ENCODE results near the gene CYB561D2. TPM values are rescaled to one million over a fixed set of nuclear protein-coding genes. Genes with fewer than 3 reads are reported as not detected.

The CYB561D2 gene
- total and polyA plus RNA-seq, 2 donors (not counting 3 experiments of a cell fraction or from before 2014, with no cell fraction given): 13.6 to 46.0 TPM

DNA sequence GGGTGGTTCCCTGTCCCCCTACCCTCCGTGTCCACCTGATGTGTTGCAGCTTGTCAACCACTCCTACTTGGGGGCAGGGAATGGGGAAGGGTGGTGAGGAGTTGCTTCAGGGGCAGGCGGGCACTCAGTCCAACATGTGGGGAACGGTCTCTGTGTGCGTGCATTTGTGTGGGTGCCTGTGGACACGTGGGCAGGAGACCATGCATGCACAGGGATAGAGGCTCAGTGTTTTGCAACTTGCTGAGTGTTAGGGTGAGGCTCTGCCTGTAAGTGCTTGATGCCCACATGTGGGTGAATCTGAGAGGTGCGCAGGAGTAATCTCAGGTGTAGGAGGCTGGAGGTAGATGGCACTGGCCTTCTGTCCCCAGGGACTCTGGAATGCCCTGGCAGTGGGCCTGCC lies 33.1 kb downstream of the CYB561D2 start:
- Histone ChIP-seq H3K4me1 (ENCODE audit: control insufficient read depth, extremely low read depth, insufficient read depth, low read length) (no peaks in the 10 kb centered on the region), H2AFZ (ENCODE audit: low read depth, low read length) (no peak overlapping the region), H3K9me3 (replicated peaks; ENCODE audit: control insufficient read depth, insufficient read depth, low read length) (no peaks in the 10 kb centered on the region), H3K27me3 (ENCODE audit: control insufficient read depth in 2 of 2, insufficient read depth in 2 of 2, low read length in 2 of 2) (no peaks in the 10 kb centered on the region), H3K4me3 (replicated peaks in 1 of 3; ENCODE audit: insufficient read depth in 1 of 3, low read depth in 1 of 3, low read length in 3 of 3) (no peak overlapping the region), H3K27ac (ENCODE audit: insufficient read depth, low read depth, low read length) (no peak overlapping the region), H3K4me2 (ENCODE audit: insufficient read depth, low read length) (no peak overlapping the region), H4K20me1 (replicated peaks; ENCODE audit: control insufficient read depth, extremely low read depth, insufficient read depth, low read length) (no peaks in the 10 kb centered on the region), H3K36me3 (ENCODE audit: control insufficient read depth in 2 of 2, extremely low read depth in 1 of 2, insufficient read depth in 2 of 2, low read length in 2 of 2) (no peaks in the 10 kb centered on the region), H3K9me1 (replicated peaks; ENCODE audit: control insufficient read depth, extremely low read depth, insufficient read depth, low read length) (no peaks in the 10 kb centered on the region), H3K9ac (replicated peaks; ENCODE audit: extremely low read depth, insufficient read depth, low read length) (no peak overlapping the region), H3K79me2 (ENCODE audit: control insufficient read depth, insufficient read depth, low read length) (no peaks in the 10 kb centered on the region)
- DNase-seq (ENCODE audit: low read depth, low spot score) (no peak), FAIRE-seq (no peak)
- ChIA-PET POLR2A (no interaction called here), CTCF (no interaction called here)
- dilution Hi-C loops (cut with MboI; ENCODE audit: extremely low pct_ligation_motif_present, low sequenced_read_pairs) (no loop called here), intact Hi-C loops (cut with micrococcal nuclease) (no loop called here)
- TF ChIP-seq, protein P1, sequence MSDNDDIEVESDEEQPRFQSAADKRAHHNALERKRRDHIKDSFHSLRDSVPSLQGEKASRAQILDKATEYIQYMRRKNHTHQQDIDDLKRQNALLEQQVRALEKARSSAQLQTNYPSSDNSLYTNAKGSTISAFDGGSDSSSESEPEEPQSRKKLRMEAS (IDR thresholded peaks at IDR 0.05; ENCODE audit: insufficient read depth, insufficient read length): no peak
- no peak for TF ChIP-seq POLR2A (IDR thresholded peaks at IDR 0.05; ENCODE audit: low read depth, low read length)
- no peak for TF ChIP-seq FOS (IDR thresholded peaks at IDR 0.05; ENCODE audit: borderline replicate concordance, insufficient read depth, low read length)
- no peak for TF ChIP-seq MYC (IDR thresholded peaks at IDR 0.05; ENCODE audit: low read depth, low read length)
- no peak for TF ChIP-seq JUN (IDR thresholded peaks at IDR 0.05; ENCODE audit: borderline replicate concordance, insufficient read depth, insufficient read length, low read depth)
- TF ChIP-seq, protein P2, sequence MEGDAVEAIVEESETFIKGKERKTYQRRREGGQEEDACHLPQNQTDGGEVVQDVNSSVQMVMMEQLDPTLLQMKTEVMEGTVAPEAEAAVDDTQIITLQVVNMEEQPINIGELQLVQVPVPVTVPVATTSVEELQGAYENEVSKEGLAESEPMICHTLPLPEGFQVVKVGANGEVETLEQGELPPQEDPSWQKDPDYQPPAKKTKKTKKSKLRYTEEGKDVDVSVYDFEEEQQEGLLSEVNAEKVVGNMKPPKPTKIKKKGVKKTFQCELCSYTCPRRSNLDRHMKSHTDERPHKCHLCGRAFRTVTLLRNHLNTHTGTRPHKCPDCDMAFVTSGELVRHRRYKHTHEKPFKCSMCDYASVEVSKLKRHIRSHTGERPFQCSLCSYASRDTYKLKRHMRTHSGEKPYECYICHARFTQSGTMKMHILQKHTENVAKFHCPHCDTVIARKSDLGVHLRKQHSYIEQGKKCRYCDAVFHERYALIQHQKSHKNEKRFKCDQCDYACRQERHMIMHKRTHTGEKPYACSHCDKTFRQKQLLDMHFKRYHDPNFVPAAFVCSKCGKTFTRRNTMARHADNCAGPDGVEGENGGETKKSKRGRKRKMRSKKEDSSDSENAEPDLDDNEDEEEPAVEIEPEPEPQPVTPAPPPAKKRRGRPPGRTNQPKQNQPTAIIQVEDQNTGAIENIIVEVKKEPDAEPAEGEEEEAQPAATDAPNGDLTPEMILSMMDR (IDR thresholded peaks at IDR 0.05; ENCODE audit: extremely low read depth in 1 of 2, insufficient read depth in 1 of 2, low read depth in 1 of 2, low read length in 2 of 2): no peak
- TF ChIP-seq POLR2AphosphoS5 (IDR thresholded peaks at IDR 0.05; ENCODE audit: insufficient read depth, low read depth, low read length): no peak
- TF ChIP-seq GATA2 (IDR thresholded peaks at IDR 0.05; ENCODE audit: insufficient read depth, insufficient read length, low read depth, low read length): no peak
- no peak for TF ChIP-seq EZH2 (IDR thresholded peaks at IDR 0.05; ENCODE audit: borderline replicate concordance, low read depth, low read length, severe bottlenecking)
- no TSS peak for BruUV-seq (replicated peaks)
